GM12874 (cell line): ENCODE data around the gene TPRA1.

Experiments used
- TF ChIP-seq, protein P1 (sequence below): IDR thresholded peaks from 2 replicates; pipeline ENCODE4 v1.5.1; 2011; ENCODE audit warnings: low read depth, mild to moderate bottlenecking, control low read depth, low read length, moderate library complexity; ENCODE audit not compliant: insufficient read depth

Gene TPRA1

DNA sequence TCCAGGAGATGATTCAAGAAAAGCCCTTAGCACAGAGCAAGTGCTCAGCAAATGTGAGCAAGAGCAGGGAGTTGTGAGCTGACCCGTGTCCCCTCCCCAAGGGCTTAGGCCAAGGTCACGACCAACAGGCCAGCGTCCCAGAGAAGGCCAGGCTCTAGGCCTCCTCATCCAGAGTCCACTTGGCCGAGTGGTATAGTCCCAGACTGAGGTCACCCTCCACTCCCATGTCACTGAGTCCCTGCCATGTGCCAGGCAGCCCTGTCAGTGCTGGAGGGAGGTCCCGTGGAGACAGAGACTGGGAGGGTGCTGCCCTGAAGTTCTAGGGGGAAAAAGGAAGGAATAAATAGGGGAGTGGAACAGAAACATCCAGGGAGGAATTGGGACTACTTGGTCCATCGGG is 44.0 kb downstream of the TPRA1 start:
- TF ChIP-seq, protein P1, sequence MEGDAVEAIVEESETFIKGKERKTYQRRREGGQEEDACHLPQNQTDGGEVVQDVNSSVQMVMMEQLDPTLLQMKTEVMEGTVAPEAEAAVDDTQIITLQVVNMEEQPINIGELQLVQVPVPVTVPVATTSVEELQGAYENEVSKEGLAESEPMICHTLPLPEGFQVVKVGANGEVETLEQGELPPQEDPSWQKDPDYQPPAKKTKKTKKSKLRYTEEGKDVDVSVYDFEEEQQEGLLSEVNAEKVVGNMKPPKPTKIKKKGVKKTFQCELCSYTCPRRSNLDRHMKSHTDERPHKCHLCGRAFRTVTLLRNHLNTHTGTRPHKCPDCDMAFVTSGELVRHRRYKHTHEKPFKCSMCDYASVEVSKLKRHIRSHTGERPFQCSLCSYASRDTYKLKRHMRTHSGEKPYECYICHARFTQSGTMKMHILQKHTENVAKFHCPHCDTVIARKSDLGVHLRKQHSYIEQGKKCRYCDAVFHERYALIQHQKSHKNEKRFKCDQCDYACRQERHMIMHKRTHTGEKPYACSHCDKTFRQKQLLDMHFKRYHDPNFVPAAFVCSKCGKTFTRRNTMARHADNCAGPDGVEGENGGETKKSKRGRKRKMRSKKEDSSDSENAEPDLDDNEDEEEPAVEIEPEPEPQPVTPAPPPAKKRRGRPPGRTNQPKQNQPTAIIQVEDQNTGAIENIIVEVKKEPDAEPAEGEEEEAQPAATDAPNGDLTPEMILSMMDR: no peak

DNA sequence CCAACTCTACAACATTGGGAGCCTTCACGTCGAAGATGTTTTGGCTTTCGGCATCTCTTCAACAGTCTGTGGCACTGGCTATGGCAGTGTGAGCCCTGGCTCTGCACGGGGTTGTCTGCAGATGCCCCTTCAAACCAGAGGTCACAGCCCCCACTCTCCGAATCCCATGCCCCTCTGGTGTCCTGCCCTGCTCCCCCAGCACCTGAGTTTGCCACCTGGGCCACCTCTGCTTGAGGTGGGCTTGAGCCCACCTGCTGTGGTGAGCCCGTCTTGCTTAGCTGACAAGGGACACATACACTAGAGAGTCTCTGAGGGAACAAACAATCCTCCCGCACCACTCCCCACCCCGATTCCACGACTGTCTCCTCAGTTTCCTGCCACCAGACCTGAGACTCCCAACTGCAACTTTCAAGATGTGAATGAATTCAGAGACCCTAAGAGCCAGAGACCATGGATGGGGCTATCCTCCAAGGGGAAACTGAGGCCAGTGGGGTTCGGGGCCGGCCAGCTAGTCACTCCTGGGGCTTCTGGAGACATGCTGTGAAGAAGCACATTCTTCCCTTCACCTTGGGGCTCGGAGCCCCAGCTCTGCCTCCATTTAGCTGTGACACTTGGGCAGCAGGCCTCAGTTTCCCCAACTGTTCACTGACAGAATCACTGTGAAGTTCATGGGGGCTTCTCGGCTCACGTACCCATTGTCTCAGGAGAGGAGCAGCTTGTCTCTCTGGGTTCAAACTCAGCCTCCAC is 44.6 kb downstream of the TPRA1 start:
- TF ChIP-seq, protein P1: no peak

DNA sequence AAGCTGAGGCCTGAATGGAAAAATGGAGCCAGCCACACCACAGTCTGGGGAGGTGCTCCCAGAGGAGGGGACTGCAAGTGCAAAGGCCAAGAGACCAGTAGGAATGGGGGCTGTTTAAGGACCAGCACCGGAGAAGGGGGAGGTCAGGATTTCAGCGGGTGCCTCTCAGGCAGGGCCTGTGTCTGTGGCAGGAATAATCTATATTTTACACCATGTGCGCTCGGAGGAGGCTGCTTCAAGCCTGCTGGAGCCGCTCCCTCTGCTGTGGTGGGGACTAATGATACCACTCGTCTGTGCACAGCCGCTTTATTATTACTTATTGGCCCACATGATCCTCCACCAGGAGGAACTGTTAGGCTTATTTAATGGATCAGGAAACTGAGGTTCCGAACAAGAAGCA is 45.3 kb downstream of the TPRA1 start:
- TF ChIP-seq, protein P1: no peak

DNA sequence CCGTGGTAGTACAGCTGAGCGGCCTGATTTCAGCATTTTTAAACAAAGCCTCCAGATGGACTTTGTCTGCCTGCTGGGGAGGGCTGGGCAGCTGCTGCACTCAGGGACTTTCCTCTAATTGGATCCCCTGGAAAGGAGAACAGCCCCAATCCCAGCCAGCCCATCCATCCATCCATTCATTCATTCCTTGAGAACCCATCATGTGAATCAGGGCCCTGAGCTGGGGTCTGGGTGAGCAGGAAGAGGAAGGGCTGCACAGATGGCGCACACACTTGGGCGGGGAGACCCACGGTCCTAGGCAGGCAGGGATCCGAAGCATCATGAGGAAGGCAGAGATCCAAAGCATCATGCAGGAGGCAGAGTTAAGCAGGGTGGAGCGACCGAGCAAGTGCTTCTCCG is 45.7 kb downstream of the TPRA1 start:
- TF ChIP-seq, protein P1: no peak

DNA sequence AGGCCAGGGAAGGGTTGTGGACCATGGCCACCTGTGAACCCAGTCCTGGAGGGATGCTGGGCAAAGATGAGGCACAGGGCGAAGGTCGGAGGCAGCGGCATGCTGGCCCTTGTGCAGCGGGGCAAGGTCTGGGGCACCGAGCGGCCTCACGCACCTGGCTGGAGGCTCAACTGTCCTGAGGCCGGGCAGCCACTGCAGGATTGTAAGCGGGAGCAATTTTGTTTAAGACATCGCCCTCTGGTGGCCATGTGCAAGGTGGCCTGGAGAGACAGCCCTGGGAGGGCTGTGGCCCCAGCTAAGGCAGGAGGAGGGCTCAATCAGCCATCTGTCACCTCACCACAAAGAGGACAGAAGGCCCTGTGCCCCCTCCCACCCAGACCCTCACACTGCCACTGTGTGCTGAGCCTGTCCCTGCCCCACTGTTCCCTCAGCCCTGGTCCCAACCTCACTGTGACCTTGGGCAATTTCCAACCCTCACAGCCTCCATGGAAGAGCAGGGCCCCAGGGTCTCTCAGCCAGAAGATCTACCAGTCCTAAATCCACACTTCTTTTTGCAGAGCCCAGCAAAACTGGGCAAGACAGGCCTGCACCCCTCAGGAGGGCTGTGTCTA is 46.2 kb downstream of the TPRA1 start:
- TF ChIP-seq, protein P1: peak; percentile 93

DNA sequence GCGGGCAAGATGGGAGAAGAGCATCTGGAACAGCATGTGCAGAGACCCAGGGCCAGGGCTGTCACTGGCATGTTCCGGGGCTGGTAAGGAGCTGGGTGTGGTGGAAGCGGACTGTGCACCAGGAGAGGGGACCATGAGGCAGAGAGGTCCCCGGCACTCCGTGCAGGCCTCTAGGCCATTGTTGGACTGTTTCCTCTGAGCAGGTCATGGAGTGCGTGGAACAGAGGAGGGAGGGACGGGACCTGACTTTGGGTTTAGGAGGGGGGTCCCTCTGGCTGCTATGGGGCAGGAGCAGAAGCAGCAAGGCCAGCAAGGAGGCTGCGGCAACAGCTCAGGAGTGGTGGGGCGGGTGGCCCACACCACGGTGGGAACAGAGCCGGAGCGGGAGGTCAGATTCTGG is 47.1 kb downstream of the TPRA1 start:
- TF ChIP-seq, protein P1: no peak

DNA sequence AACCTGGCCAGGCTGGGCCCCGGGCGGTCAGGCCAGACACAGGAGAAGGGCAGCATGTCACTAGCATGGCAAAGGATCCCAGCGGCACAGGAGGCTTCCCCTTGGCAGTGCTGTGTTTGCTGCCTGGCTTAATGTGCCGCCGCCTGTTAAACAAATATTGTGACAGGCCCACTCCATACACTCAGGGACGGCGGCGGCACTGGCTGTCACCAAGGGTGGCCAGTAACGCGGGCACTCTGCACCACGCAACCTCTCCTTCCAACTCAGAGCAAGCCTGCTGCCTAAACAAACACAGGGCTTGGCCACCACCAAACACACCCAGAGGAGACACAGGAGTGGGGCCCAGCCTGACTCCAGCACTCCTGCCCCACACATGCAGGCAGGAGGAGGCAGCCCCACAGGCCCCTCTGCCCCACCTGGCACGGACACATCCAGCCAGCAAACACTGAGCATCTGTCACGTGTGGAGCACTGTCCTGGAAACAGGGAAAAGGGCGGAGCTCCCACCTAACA is 48.0 kb downstream of the TPRA1 start:
- TF ChIP-seq, protein P1: no peak
